ENCODE measurements around the gene GXYLT2.
"Not testable (repeated sequence)": the region's sequence is repeated elsewhere in the genome, so short reads cannot be mapped to it uniquely, and the experiment has no call there.

Gene GXYLT2

DNA sequence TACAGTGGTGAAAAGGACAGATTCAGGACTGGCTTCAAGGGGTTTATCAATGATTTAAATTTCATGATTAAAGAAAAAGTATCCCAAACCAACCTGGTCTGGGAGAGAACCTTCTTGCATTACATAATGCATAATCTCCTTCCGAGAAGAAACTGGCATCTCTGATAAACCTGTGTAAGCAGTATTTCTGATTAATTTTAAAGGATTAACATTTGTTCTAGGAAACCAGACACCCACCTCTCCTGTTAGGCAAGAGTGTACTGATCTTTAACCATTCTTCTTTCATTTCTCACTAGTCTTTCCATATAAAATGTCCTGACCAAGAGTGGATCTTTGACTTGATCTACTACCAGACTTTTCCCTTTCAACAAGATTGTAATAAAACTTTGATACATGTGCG lies 85.9 kb downstream of the GXYLT2 start:
- DNase-seq: no peak
- no peak for ATAC-seq

DNA sequence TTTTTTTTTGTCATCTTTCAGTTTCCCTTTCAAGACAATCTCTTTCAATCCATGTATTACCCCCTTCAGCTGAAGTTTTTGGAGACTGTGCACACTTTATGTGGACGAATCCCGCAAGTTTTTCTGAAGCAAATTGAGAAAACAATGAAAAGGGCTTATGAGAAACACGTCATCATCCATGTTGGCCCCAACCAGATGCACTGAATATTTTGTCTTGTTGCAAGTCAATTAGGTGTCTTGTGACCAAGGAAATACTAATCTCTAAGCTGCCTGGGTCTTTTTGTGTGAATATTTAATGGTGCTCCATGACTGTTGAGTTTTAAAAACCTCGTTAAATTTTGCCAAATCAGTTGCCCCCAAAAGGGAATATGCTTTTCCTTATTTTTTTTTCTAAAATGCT lies 87.1 kb downstream of the GXYLT2 start:
- no peak for ATAC-seq

DNA sequence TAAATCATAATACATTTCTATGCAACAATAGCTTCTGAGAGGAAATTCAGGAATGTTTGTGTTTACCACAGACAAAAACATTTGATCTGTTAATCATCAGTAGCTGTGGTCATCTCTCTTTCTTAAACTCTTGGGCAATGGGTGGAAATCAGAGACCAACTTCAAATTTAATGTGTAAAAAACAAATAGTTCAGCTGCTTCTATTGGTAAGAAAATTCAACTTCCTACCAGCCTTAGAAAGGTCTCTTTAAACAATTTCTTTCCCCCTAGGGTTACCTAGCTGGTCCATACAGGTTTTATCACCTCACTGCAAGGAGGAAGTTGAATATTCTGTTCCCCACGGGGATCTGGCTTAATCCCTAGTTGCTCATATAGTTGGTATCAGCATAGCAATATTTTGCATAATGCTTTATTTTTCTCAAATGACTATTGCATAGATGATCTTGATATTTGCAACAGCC lies 88.5 kb downstream of the GXYLT2 start:
- ATAC-seq: no peak
- no peak for DNase-seq

More for the DNA sequence above, 87.1 kb downstream of the GXYLT2 start:
- DNase-seq: no peak

DNA sequence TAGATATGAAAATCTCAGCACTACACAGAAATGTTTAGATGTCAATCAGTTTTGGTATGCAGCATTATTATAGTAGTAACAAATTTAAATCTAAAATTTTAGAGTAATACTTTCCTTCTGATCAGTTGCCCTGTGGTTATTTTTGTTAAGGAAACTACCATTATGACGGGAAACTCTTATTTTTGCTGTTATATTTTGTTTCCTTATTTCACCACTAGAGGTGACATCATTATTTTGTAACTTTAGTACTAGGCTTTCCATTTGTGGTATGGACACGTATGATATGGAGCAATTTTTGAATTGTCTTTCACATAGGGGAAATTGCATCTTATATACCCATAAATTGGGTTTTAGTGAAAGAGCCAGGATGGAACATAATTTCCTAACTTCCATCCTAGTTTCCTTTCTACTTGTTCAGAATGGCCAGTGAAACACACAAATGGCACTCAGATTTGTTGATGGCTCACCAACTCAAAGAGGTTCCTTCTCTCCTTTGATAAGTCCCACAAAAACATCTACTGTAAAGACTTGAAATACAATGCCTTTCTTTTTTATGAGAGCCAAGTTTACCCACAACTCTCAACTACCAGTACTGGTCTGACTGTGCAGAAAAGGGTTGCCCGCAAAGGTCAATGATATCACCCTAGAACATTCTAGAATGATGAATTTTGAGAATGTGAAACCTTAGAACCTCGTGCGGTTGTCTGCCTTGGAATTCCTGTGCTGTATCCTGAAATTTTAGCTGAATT lies 89.4 kb downstream of the GXYLT2 start:
- ATAC-seq (peak; percentile 74), DNase-seq (no peak)

DNA sequence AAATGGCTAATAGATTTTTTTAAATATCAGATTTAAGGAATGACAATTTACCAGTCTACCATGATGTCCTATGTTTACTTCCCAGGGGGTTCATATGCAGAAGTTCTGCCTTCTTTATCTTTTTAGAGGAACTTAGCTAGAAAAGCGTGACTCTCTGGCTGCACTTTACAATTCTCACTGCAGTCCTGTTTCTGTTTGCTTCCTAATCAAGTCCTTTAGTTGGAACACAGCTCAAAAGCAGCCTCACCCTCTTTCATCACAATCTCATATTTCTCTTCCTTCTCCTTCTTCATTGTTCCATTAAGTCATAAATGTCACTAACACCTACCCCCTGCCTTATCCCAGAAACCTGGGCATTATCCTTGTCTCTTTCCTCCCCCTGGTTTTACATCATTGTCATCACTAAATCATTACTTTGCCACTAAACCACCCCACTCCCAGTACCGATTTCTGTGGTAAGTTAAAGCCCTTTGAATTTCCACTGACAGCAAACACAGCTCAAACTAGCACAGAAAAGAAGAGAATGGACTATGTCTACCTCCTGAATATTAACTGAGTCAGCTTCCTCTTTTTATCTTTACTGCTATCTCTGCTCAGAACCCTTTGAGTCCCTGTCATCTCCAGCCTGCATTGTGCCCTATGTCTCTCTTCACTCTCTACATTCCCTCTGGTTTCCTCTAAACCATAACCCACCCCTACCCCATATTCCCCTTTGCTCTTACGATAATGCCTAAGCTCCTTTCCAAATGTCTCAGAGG lies 94.9 kb downstream of the GXYLT2 start:
- no peak for DNase-seq
- ATAC-seq: no peak

DNA sequence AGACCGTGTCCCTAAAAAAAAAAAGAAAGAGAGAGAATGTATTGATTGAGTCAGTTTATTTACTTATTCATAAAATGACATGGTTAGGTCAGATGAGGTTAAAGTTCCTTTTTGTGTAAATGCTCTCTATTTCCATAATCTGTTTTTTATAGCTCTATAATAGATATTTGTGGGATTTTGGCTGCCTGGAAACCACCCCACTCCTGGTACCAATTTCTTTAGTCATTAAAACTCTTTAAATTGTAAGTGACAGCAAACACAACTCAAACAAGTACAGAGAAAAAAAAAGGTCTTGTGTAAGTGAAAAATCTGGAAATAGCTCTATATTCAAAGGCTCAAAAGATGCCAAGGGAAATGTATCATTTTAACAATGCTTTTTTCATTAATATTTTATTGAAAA lies 97.7 kb downstream of the GXYLT2 start:
- no peak for ATAC-seq
- no peak for DNase-seq

DNA sequence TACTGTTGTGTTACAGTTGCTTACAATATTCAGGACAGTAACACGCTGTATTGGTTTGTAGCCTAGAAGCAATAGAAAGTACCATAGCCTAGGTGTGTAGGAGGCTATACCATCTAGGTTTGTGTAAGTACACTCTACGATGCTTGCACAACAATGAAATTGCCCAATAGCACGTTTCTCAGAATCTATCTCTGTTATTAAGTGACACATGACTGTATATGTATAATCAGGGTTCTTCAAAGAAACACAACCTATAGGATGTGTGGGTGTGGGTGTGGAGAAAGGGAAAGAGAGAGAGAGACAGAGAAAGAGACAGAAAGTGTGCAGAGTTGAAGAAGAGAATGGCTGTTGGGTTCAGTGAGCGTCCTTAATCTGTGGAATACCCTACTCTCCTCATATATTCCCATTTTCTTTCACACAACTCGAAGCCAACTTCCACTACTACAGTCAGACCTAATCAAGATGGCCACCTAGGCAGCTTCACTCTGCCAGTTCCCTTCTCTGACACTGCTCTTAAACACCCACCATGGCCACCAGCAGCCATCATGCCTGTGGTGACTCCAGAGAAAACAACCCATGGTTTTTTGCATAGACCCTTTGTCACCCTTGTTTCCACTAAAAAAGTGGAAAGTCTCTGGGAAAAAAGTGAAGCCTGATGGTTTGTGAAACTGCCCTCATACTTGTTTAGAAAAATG lies 103.0 kb downstream of the GXYLT2 start:
- DNase-seq: no peak
- ATAC-seq: no peak

DNA sequence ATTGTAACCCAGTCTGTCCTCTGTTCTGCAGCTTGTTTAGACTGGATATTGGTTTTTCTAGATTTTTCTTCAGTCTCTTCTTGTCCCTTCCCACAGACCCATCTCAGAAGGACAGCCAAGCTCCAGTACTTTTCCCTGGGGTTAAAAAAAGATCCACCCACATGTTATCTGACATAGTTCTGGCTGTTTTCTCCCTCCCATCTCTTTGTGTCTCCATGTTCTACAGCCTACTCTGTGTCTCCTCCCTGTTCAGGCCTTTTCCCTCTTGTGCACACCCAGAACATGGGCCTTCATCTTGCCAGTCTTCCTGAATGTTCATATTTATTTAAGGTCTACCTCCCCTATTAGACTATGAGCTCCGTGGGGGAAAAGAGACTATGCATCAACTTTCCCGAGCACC lies 103.7 kb downstream of the GXYLT2 start:
- ATAC-seq (no peak), DNase-seq (no peak)

DNA sequence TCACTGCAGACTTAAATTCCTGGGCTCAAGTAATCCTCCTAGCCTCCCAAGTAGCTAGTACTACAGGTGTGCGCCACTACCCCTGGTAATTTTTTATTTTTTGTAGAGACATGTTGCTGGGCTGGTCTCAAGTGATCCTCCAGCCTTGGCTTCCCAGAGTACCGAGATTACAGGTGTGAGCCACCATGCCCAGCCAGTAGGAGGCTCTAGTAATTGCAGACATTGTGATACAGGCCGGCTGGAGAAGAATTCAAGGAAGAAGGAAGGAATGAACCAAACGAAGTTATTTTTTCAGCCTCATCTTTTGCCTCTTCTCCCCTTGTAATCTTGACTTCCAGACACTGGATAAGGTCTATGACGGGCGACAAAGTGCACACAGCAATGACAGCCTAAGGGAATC lies 105.5 kb downstream of the GXYLT2 start:
- no peak for DNase-seq
- no peak for ATAC-seq

DNA sequence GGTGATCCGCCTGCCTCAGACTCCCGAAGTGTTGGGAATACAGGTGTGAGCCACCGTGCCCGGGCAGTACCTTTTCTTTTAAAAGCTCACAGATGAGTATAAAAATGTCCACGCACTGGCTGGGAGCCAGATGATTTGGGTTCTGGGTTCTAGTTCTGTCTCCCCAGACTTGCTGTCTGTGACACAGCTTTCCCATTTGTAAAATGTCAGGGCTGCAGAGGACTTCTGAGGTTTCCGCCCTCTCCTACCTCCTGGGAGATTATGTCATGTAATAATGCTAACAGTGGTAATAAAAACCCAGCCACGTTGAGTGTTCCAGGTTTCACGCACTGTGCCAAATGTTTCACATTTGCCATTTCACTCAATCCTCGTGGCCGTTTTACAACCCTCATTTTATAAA lies 107.5 kb downstream of the GXYLT2 start:
- ATAC-seq (no peak), DNase-seq (no peak)

DNA sequence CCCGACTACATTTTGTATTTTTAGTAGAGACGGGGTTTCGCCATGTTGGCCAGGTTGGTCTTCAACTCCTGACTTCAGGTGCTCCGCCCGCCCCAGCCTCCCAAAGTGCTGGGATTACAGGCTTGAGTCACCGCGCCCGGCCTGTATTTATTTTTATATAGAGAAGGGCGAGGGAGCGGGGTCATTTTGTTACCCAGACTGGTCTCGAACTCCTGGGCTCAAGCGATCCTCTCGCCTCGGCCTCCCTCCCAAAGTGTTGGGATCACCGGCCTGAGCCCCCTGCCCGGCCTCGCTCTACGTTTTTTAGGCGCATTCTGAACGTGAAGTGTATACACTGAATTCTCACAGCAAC lies 108.3 kb downstream of the GXYLT2 start:
- DNase-seq: peak; percentile 14
- ATAC-seq: no peak

DNA sequence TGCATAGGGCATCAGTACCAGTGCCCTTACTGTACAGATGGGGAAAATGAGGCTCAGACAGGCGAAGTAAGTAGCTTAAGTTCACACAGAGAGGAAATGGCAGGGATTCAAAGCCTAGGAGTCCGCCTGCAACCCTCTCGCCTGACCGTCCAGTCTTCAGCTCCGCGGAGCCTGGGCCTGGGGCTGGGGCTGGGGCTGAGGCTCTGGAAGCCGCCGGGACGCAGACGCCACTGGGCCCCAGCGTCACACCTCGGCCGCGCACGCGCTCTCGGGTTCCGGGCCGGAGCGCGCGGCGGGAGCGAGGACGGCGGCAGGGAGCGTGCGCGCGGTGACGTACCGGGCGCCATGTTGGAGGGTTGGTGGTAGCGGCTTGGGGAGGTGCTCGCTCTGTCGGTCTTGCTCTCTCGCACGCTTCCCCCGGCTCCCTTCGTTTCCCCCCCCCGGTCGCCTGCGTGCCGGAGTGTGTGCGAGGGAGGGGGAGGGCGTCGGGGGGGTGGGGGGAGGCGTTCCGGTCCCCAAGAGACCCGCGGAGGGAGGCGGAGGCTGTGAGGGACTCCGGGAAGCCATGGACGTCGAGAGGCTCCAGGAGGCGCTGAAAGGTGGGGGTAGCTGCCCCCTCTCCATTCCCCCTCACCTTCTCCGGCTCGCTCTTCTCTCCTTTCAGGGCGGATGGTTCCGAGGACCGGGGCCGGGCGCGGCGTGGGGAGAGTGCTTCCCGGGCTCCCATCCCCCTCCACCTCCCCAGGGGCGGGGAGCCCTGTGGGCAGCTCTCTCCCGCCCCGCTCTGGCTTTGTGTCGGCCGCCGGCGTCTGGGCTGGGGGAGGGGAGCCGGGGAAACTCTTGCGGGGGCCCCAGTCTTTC lies 108.9 kb downstream of the GXYLT2 start, which contains the start of gene PPP4R2:
TSS of gene PPP4R2 (plus strand) at position 339 of the 861 bp plus-strand sequence. CDS start at position 566, 227 bp downstream.
- ATAC-seq (peak; percentile 87), DNase-seq (peak; percentile 91)

DNA sequence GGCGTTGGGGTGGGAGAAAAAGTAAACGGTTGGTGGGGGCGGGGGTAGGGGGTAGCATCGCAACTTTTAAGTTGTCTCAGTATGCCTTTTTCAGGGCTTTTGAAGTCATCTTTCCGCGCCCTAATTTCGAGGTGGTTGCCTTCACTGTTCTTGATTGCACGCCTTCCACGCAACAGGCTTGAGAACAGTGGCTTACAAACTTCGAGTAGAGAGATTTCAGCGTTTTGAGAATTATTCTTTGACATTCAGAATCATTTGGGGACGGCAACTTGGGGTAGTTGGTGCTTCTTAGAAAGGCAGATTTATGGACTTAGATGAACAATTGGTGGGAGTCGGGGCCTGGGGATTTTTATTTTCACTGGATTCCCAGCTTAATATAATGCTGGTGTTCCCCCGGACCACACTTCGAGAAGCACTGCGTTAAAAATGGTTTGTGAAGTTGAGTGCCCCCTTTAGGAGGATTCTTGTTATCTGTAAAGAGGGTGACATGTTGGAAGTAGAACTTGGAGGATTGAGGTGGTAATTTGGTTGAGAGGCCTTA lies 109.6 kb downstream of the GXYLT2 start:
- ATAC-seq: peak; percentile 5
- DNase-seq: peak; percentile 27

DNA sequence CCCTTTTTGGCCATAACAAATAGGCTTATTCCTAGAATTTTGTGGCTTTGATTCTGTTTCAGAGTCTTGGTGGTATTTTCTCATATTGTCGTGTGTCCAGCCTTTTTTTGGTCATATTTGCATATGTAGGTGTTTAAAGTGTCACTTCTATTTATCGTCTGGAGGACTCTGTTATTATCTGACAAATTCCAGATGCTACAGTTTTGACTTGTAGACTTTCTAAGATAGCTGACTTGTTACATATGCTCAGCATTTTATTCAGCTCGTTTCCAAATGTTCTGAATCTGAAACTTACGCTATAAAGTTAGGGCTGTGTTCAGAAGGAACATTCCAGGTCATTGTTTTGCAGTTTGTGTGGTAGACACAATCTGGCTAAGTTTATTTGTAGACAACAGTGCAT lies 110.6 kb downstream of the GXYLT2 start:
- ATAC-seq: no peak
- DNase-seq: no peak

DNA sequence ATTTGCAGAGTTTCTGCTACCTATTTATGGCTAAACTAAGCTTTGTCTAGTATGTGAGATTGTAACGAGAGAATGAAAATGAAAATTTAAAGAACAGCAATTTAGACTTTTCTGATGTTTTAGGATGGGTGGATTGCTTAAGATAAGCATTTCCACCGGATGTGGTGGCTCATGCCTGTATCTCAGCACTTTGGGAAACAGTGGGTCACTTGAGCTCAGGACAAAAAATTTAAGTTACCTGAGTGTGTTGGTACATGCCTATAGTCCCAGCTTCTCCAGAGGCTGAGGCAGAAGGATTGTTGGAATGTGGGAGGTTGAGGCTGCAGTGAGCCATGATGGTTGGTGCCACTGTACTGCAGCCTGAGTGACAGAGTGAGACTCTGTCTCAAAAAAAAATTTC lies 112.1 kb downstream of the GXYLT2 start:
- no peak for ATAC-seq
- DNase-seq: no peak

DNA sequence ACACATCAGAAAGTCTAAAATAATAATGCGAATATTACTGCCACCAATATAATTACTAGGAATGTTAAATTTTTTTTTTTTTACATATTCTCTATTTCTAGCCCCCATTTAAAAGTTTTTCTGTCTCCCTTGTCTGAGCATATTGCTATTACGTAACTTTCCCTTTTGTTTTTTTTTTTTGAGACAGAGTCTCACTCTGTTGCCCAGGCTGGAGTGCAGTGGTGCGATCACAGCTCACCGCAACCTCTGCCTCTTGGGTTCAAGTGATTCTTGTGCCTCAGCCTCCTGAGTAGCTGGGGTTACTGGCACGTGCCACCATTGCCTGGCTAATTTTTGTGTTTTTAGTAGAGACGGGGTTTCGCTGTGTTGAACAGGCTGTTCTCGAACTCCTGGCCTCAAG lies 115.2 kb downstream of the GXYLT2 start:
- ATAC-seq, DNase-seq: not testable (repeated sequence)

DNA sequence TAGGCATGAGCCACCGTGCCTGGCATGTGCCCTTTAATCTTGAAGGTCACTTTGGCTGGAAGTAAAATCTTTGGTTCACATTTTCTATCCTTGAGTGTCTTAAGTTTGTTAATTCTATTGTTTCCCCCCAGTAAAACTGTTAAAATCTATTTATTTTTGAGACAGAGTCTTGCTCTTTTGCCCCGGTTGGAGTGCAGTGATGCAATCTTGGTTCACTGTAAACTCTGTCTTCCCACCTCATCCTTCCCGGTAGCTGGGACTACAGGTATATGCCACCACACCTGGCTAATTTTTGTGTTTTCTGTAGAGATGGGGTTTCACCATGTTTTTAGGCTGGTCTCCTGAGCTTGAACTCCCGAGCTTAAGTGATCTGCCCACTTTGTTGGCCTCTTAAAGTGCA lies 116.5 kb downstream of the GXYLT2 start:
- ATAC-seq (no peak), DNase-seq (no peak)

DNA sequence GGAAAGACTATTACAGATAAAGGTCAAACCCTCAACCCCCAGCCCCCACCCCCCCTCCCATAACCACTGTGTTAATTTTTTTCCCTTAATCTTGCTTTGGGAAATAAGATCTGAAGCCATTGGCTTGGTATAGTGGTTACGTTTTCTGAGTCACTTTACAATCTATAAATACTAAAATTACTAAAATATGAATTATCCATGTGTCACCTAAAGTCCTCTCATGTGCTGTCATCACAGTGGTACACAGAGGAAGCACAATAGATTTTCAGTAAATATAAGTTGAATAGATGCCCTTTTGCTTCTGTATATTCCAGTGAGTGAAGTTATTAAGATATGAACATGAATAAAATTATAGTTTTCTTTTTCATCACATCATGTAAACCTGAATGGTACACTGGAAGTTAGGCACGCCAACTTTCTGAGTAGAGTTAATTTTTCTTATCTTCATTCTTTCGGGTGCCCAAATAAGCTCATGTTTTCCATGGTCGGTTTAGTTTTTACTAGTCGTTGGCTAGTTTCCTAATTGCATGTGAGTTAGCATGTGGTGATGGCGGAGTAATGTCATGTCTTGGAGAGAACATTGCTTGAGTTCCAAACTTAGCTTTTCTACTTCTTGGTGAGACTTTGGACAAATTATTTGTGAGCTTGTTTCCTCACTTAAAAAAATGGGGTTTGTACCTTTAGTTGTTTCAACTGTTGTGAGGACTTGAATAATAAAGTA lies 120.3 kb downstream of the GXYLT2 start:
- DNase-seq: no peak
- ATAC-seq: peak; percentile 81

DNA sequence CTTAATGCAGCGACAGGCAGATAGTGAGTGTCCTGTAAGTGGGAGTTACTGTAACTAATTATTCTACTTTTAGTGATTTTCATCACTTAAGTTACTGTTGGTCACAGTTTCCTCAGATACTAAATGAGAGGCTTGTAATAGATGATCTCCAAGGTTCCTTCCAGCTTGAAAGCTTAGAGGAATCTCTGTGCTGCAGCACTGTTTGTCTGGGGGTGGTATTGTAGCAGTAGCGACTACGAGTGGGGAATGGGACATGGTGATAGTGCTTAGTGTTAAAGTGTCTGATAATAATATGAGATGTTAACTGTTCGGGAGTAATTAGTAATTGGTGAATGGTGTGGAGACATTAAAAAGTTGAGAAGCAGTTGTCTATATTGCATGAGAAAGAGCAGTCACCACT lies 121.2 kb downstream of the GXYLT2 start:
- ATAC-seq (no peak), DNase-seq (no peak)

DNA sequence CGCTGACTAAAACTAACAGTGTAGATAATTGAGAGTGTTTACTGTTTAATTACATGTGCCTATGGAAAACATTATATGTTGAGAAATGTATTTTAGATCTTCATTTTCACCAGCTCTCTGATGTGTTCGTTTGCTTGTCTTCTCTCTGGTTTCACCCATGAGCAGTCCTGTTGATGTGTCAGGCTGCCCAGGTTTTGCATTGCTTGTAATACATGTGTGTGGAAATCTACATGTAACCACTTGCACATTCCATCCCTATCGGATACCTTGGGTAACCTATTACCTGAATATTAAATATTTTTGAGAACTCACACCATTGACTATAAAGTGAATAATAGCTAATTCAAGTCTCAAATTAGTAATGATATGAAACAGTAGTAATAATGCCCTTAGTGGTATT lies 121.9 kb downstream of the GXYLT2 start:
- no peak for ATAC-seq

DNA sequence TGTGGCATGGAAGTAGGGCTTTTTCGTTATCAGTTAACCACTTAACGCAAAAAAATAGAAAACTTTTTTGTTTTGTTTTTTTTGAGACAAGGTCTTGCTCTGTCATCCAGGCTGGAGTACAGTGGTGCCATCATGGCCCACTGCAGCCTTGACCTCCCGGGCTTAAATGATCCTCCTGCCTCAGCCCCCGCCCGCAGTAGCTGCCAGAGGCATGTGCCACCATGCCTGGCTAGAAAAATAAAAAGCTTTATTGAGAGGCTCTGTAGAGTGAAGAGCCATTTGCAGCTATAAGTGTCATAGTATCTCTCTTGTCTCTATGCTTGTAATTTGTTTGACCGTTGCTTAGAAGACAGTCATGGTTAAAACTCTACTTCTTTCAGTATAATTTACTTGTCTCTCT lies 122.3 kb downstream of the GXYLT2 start:
- ATAC-seq: no peak
- DNase-seq: no peak

More for the DNA sequence above, 121.9 kb downstream of the GXYLT2 start:
- DNase-seq: no peak
